Vagina (tissue), 2 donors: ENCODE results near the gene AKR1A1. TPM values are rescaled to one million over a fixed set of nuclear protein-coding genes. Genes with fewer than 3 reads are reported as not detected.

Source experiments
- DNase-seq, 2 donors: peaks; one replicate each; pipeline ENCODE4 v3.0.0-alpha.2; 2017; ENCODE audit errors: extremely low spot score in 2 of 2
- H3K27ac ChIP-seq: fragments of 200-600 bp; sonication (generic); one replicate; pipeline ENCODE4 v1.5.1; 2019
- H3K27me3 ChIP-seq: fragments of 200-600 bp; sonication (generic); one replicate; pipeline ENCODE4 v1.5.1; 2019
- H3K36me3 ChIP-seq, 2 donors: fragments of 200-600 bp; sonication (generic); one replicate each; pipeline ENCODE4 v1.5.1; 2017 to 2019
- H3K4me1 ChIP-seq: fragments of 200-600 bp; sonication (generic); one replicate; pipeline ENCODE4 v1.5.1; 2019
- H3K4me3 ChIP-seq, 2 donors: fragments of 200-600 bp; sonication (generic); 1 replicate in 1 of 2; 2 replicates in 1 of 2; pipeline ENCODE4 v1.5.1; 2016 to 2019
- H3K9me3 ChIP-seq: fragments of 200-600 bp; sonication (generic); one replicate; pipeline ENCODE4 v1.5.1; 2019
- CTCF ChIP-seq, 3 experiments: fragments of 450-650 bp in 2 of 3; fragments of 200-600 bp in 1 of 3; sonication (generic) in 1 of 3; IDR thresholded peaks; one replicate each; pipeline ENCODE4 v1.5.1; 2017 to 2019; ENCODE audit warnings: antibody characterized with exemption in 3 of 3, mild to moderate bottlenecking in 2 of 3, moderate library complexity in 2 of 3
- POLR2AphosphoS5 ChIP-seq, 2 donors: sonication (generic); formaldehyde crosslinking; IDR thresholded peaks; one replicate each; pipeline ENCODE4 v1.9.0; 2017; ENCODE audit warnings: antibody characterized with exemption in 2 of 2, mild to moderate bottlenecking in 2 of 2, low read depth in 1 of 2; ENCODE audit not compliant: insufficient read depth in 1 of 2
- intact Hi-C: fragments of 100-400 bp; cut with DNase I; formaldehyde crosslinking; loops from one replicate; pipeline ENCODE4 v1.15.1; 2023
- small RNA-seq: library from RNA; depleted of rRNA; stranded (forward); fragments of <200 nt; gene quantifications from one replicate; pipeline ENCODE3, GENCODE V24; 2016
- total RNA-seq: library from RNA; depleted of rRNA; stranded (reverse); fragments of >200 nt; gene quantifications from one replicate; pipeline ENCODE4 v1.2.3, GENCODE V29; 2016

Gene AKR1A1
- total RNA-seq, 1 donor from 2014 or later = 80.3 TPM

GRCh38 chr1:45619149-45619921, 68.7 kb downstream of the AKR1A1 start:
- H3K4me3 ChIP-seq = no peak overlapping the region
- H3K4me1 ChIP-seq = peaks cover 32% of the 10 kb centered on the region
- no peaks in the 10 kb centered on the region for H3K9me3 ChIP-seq
- peaks cover 0 to 35% of the 10 kb centered on the region in 2 donors for H3K36me3 ChIP-seq
- no peaks in the 10 kb centered on the region for H3K27me3 ChIP-seq
- TF ChIP-seq CTCF (IDR thresholded peaks at IDR 0.05) = no peak
- TF ChIP-seq POLR2AphosphoS5 (IDR thresholded peaks at IDR 0.05; ENCODE audit: insufficient read depth in 1 of 2, low read depth in 1 of 2) = peak in 1 of 2 donors; percentile 71
- DNase-seq = no peak
- intact Hi-C loops = no loop called here
- peak overlapping the region; percentile 21 for H3K27ac ChIP-seq

Small RNA genes within 50 kb of the gene (small RNA-seq; reads per million reads assigned to genes)
- gene AL355480.1 = not detected
- gene AL355480.2 = not detected
- not detected for gene AL355480.3
- gene AL355480.4 = not detected

Other genes with a start within 250 kb of the AKR1A1 start
- gene HPDL, start 223.9 kb upstream of the AKR1A1 start, total RNA-seq = 2.2 TPM
- gene TOE1, start 210.7 kb upstream of the AKR1A1 start, total RNA-seq = 9.8 TPM
- gene MUTYH, start 210.4 kb upstream of the AKR1A1 start, total RNA-seq = 27.0 TPM
- gene TESK2, start 59.7 kb upstream of the AKR1A1 start, total RNA-seq = 13.5 TPM
- gene CCDC163, start 50.8 kb upstream of the AKR1A1 start, total RNA-seq = not detected
- gene MMACHC, start 50.5 kb upstream of the AKR1A1 start, total RNA-seq = 3.2 TPM
- gene PRDX1, start 28.9 kb upstream of the AKR1A1 start, total RNA-seq = 239 TPM
- gene NASP, start 33.2 kb downstream of the AKR1A1 start, total RNA-seq = 57.9 TPM
- gene CCDC17, start 73.2 kb downstream of the AKR1A1 start, total RNA-seq = 1.5 TPM
- gene GPBP1L1, start 135.7 kb downstream of the AKR1A1 start, total RNA-seq = 109 TPM
- gene TMEM69, start 137.4 kb downstream of the AKR1A1 start, total RNA-seq = 13.3 TPM
- 5.6 TPM for gene IPP, start 199.8 kb downstream of the AKR1A1 start, total RNA-seq